IPS DF 4.7 (cell line): ENCODE measurements around the gene ARPC4.

Experiments used
- DNase-seq: peaks from one replicate; pipeline ENCODE4 v3.0.0-alpha.2; 2013; ENCODE audit warnings: low spot score; ENCODE audit errors: extremely low read depth

ARPC4 gene

DNA sequence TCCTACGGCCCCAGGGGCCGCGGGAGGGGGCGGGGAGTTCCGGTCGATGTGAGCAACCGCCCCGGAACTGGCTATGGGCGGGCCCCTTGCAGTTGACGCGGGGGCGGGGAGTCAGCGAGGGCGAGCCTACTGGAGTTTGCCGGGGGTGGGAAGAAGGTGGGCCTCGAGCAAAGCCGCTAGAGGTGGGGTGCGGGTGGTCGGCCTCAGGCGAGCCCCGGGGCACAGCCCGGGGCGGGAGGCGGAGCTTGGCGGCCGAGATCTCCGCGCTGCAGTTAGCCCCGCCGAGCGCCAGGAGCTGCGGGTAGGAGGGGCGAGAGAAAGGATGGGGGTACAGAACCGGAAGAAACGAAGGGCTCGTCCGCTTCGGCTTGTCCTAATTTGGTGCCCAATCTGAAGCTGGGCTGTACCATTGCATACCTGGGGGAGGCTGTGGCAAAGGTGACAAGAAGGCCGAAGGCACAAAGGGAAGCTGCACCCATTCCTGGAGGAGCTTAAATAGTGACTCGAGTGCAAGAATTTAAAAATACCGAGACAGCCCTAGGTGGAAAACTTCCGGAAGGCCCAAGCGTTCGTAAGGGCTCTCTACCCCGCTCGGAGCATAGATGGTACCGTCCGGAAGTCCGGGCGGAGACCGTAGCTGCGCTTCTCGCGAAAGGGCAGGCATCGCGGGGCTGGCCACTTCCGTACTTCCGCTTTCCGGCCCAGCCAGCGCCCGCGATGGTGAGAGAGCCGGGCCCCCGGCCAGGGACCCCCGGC is at the start of gene ARPC4, which contains the start of gene TADA3:
TSS of gene ARPC4 (plus strand) at position 678 of the 756 bp plus-strand sequence. CDS start at position 718, 40 bp downstream.
TSS of gene TADA3 (minus strand) at position 69 of the 756 bp plus-strand sequence. CDS start 1,007 bp downstream, outside the sequence.
- no peak for DNase-seq

GRCh38 chr3:9743548-9743947 is 49.3 kb upstream of the ARPC4 start:
- no peak for DNase-seq

GRCh38 chr3:9744162-9744561 is 48.7 kb upstream of the ARPC4 start:
- no peak for DNase-seq

- no peak for DNase-seq
Observed at GRCh38 chr3:9745521-9745920, 47.4 kb upstream of the ARPC4 start.

- no peak for DNase-seq
Observed at GRCh38 chr3:9746330-9746729, 46.6 kb upstream of the ARPC4 start.

GRCh38 chr3:9747267-9747666 is 45.6 kb upstream of the ARPC4 start:
- DNase-seq, result no peak

DNA sequence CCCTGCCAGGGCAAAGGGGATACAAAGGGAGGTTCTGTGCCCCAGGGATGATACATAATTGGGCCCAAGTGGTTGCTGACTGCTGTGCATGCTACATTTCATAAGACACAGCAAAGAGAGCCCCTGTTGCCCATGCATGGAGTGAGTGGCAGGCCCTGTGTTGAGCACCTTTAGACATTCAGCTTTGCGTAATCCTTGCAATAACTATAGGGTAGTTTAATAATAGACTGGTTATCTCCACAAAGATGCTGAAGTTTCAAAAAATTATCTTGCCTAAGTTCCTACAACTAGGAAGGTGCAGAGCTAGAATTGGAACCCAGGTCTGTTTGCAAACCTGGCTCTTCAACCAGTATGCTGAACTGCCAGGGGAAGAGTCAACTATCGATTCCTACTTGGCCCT is 44.9 kb upstream of the ARPC4 start:
- DNase-seq, result no peak

GRCh38 chr3:9749296-9749644 is 43.6 kb upstream of the ARPC4 start:
- no peak for DNase-seq

DNA sequence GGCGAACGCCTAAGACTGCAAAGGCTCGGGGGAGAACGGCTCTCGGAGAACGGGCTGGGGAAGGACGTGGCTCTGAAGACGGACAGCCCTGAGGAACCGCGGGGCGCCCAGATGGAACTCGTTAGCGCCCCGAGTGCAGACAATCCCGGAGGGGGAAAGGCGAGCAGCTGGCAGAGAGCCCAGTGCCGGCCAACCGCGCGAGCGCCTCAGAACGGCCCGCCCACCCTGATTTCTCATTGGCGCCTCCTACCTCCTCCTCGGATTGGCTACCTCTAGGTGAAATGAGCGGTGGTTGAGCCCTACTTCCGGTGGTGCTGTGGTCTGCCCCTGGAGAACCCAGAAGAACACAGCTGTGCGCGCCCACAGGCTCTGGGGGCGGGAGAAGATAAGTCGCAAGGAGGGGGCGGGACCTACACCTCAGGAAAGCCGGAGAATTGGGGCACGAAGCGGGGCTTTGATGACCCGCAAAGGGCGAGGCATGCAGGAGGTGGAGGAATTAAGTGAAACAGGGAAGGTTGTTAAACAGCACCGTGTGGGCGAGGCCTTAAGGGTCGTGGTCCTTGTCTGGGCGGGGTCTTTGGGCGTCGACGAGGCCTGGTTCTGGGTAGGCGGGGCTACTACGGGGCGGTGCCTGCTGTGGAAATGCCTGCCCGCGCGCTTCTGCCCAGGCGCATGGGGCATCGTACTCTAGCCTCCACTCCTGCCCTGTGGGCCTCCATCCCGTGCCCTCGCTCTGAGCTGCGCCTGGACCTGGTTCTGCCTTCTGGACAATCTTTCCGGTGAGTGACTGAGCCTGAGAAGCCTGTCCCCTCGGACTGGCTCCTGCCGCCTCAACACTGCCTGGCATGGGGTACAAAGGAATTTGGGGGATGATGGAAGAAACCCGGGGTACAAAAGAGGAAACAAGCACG is 43.0 kb upstream of the ARPC4 start, which contains the start of gene OGG1:
TSS of gene OGG1 (plus strand) at position 308 of the 911 bp plus-strand sequence. CDS start at position 643, 335 bp downstream.
- peak; percentile 80 for DNase-seq

GRCh38 chr3:9750556-9751411 is 42.1 kb upstream of the ARPC4 start:
- DNase-seq, result no peak

GRCh38 chr3:9754678-9755077 is 38.2 kb upstream of the ARPC4 start:
- no peak for DNase-seq

- DNase-seq, result no peak
Observed at GRCh38 chr3:9757427-9757826, 35.5 kb upstream of the ARPC4 start.

DNA sequence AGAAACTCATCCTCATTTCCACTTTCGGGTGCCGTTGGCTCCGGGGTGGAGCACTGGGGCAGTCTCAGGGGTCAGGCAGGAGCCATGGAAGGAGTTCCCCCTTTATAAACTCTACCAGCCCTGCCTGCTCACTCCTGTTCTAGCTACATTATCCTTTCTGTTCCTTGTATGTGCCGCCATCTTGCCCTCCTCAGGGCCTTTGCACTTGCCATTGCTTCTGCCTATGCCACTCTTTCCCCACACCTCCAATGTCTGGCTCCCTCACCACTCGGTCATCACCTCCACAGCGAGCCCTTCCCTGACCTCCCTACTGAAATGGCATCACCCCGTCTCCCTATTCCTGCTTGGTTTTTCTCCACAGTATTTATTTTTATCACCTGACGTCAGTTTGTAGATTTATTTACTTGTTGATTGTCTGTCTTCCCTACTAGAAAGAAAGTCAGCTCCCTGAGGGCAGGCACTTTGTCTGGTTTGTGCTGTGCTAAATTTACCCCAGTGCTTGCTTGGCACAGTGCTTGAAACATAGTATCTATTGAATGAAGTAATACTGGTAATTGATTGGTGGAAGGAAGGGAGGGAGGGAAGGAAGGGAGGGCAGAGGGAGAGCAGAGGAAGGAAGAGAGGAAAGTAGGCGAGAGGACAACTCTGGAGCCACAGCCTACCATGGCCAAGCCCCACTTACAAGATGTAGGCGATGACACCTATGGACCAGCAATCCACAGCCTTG is 31.9 kb upstream of the ARPC4 start:
- DNase-seq, result no peak

DNA sequence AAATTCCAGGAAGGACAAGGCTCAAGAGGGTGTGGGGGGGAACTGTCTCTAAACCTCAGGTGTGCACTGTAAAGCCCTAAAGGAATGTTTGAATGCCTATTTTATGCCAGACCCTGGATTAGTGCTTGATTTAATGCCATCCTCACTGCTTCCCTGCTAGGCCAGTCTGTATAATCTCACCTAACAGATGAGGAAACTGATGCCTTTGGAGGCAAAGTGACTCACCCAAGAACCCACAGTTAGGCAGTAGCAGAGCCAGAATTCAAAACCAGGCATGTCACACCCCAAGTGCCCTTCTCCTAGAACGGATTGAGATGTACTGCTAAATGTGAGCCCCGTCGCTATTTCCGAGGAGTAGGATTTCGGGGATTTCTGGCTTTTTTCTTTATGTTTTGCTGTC is 31.0 kb upstream of the ARPC4 start:
- DNase-seq, result no peak

DNA sequence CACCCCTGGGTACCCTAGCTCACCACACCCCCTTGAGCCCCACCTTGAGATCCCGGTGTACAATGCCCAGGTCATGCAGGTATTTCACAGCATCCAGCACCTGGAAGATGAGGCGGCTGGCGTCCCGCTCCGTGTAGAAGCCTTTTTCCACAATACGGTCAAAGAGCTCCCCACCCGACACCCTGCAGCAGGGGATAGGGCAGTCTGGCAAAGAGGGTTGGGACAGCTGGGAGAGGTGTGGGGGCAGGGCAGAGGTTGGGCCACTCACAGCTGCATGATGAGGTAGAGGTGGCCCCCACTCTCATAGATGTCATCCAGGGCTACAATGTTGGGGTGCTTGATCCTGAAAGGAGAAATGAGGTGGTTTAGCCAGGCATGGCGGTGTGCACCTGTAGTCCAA is 30.0 kb upstream of the ARPC4 start:
- no peak for DNase-seq

GRCh38 chr3:9765865-9766264 is 27.0 kb upstream of the ARPC4 start:
- no peak for DNase-seq

GRCh38 chr3:9767418-9767817 is 25.5 kb upstream of the ARPC4 start:
- DNase-seq, result no peak

- DNase-seq, result no peak
Observed at GRCh38 chr3:9768141-9768775, 24.6 kb upstream of the ARPC4 start.

DNA sequence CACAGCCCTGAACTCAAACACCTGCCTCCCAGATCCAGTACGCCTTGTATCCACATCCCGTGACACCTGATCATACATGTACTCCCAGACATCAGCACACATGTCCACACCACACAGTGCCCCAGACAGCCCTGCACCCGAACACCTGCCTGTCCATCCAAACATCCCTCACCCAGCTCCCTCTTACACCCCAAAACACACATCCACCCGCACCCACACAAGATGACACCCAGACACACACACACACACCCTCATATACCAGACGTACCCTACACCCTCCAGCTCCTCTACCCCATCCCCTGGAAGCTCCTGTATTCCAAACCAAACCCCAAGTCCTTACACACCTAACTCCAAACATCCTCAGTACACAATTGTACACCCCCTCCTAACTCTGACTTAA is 23.9 kb upstream of the ARPC4 start:
- no peak for DNase-seq
